ENCODE data around the gene BRWD1.
"Not testable (repeated sequence)": the region's sequence is repeated elsewhere in the genome, so short reads cannot be mapped to it uniquely, and the experiment has no call there.

BRWD1 gene

DNA sequence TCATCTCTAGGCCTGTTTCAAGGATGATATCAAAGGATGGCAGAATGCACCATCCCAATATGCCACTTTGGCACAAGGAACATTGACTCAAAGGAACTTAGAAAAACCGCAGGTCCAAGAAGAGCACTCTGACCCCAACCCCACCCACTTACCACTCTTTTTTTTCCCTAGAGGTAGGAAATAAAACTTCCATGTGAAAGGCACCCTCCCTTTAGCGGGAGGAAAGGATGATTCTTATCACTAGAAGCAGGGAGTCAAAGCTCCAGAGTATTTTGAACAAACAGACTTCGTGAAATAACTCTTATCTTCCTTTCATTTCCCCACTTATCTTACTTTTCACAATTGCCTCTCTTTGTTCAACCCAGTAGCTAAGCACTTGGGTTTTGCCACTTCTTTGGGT, 152.4 kb downstream of the BRWD1 start:
- TF ChIP-seq, protein P1, sequence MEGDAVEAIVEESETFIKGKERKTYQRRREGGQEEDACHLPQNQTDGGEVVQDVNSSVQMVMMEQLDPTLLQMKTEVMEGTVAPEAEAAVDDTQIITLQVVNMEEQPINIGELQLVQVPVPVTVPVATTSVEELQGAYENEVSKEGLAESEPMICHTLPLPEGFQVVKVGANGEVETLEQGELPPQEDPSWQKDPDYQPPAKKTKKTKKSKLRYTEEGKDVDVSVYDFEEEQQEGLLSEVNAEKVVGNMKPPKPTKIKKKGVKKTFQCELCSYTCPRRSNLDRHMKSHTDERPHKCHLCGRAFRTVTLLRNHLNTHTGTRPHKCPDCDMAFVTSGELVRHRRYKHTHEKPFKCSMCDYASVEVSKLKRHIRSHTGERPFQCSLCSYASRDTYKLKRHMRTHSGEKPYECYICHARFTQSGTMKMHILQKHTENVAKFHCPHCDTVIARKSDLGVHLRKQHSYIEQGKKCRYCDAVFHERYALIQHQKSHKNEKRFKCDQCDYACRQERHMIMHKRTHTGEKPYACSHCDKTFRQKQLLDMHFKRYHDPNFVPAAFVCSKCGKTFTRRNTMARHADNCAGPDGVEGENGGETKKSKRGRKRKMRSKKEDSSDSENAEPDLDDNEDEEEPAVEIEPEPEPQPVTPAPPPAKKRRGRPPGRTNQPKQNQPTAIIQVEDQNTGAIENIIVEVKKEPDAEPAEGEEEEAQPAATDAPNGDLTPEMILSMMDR (IDR thresholded peaks at IDR 0.05; ENCODE audit: borderline replicate concordance, insufficient read depth, low read depth, low read length): no peak
- no peak overlapping the region for H3K4me3 ChIP-seq (ENCODE audit: low read depth, low read length)

DNA sequence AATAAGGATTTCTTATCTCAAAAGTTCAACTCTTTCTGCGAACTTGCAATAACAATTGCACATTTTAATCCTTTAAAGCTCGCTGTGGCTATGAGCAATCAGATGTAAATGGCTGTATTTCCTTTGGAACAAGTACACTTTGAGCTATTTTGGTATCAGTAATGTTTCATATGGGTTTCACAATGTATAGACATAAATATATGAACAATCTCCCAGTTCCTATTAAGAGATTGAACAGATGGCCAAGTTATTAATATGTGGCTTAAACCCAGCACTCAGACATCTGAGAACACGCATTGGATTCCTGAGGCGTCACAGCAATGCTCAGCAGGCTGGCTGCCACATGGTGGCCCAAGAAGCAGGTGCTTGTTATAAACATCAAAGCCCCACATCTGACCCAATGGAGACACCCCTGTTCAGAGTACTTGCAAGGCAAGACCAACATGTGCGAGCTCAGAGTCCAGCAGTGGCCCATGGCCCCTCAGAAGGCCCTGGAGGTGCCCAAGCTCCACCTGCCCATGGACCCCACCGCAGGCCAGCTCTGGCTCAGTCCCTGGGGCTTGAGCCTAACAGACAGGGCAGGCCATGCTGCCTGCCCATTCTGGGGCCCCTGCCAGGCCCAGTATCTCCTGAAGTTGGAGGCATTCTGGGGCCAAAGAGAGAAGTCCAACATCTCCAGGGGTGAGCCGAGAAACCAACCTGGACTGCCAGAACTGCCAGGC, 153.9 kb downstream of the BRWD1 start:
- no peak overlapping the region for H3K4me3 ChIP-seq (ENCODE audit: low read depth, low read length)
- TF ChIP-seq, protein P1 (IDR thresholded peaks at IDR 0.05; ENCODE audit: borderline replicate concordance, insufficient read depth, low read depth, low read length): no peak

DNA sequence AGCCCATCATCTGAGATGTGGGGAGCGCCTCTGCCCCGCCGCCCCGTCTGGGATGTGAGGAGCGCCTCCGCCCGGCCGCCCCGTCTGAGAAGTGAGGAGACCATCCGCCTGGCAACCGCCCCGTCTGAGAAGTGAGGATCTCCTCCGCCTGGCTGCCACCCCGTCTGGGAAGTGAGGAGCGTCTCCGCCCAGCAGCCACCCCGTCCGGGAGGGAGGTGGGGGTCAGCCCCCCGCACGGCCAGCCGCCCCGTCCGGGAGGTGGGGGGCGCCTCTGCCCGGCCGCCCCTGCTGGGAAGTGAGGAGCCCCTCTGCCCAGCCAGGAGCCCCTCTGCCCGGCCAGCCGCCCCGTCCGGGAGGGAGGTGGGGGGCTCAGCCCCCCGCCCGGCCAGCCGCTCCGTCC, 156.2 kb downstream of the BRWD1 start:
- not testable (repeated sequence) for H3K4me3 ChIP-seq (ENCODE audit: low read depth, low read length)

DNA sequence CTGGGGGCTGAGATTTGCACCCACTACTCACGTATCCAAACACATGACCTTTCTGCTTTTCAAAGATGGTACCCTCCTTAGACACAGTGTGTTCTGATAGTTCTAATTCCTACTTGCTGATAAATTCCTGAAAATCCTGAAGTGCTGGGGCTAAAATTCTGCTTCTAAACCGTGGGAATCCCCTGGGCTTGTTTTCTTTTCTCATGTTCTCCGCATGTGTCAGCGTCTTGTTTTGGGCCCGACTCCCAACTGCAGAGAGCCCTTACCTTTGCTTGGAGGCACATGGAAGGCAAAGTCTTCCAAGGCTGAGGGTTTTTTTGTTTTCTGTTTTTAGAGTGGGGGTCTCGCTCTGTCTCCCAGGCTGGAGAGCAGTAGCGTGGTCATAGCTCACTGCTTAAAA, 157.4 kb downstream of the BRWD1 start:
- TF ChIP-seq, protein P1 (IDR thresholded peaks at IDR 0.05; ENCODE audit: borderline replicate concordance, insufficient read depth, low read depth, low read length): no peak
- H3K4me3 ChIP-seq (ENCODE audit: low read depth, low read length): no peak overlapping the region

DNA sequence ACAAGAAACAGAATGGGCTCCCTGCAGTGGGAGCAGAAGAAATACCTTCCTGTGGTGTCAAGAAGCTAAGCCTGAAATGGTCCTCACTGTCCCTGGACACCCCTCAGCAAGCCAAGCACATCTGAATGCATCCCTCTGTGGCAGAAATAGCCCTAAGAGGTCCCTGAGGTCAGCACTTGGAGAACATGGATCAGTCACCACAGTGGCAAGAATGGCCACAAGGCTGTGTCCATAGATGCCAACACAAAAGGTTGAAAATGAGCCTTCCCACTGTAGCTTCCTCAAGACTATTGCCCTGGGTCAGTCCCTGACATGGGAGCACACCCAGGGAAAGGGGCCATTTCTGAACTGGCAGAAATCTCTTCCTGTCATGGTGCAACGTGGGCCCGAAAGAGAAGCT, 157.9 kb downstream of the BRWD1 start:
- TF ChIP-seq, protein P1 (IDR thresholded peaks at IDR 0.05; ENCODE audit: borderline replicate concordance, insufficient read depth, low read depth, low read length): no peak
- H3K4me3 ChIP-seq (ENCODE audit: low read depth, low read length): no peak overlapping the region

DNA sequence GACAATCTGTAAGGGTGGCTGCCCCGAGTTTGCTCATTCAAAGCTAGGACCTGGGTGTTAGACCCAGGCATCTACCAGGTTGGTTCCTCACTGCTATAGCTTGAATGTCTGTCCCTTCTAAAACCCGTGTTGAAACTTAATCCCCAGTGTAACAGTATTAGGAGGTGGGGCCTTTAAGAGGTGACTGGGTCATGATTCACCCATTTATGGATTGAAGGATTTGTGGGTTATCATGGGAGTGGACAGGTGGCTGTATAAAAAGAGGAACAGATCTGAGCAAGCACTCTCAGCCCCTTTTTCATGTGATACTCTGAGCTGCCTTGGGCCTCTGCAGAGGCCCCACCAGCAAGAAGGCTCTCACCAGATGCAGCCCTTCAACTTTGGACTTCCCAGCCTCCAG, 159.6 kb downstream of the BRWD1 start:
- H3K4me3 ChIP-seq (ENCODE audit: low read depth, low read length): no peak overlapping the region
- TF ChIP-seq, protein P1 (IDR thresholded peaks at IDR 0.05; ENCODE audit: borderline replicate concordance, insufficient read depth, low read depth, low read length): no peak

DNA sequence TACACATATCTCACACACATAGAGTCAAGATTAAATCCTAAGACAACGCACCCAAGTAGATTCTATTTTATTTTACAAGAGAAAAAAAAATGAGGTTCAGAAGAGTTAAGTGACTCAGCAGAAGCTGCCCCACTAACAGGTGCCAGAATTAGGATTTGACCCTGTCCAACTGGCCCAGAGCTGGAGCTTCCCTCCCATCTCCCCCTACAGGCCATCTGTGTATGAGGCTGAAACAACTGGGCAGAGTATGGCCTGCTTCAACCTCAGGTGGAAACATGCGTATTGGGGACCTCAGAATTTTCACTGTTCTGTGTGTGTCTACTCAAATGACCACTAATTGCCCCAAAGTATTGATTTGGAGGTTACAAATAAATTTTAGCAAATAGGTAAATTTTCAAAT, 160.1 kb downstream of the BRWD1 start:
- TF ChIP-seq, protein P1 (IDR thresholded peaks at IDR 0.05; ENCODE audit: borderline replicate concordance, insufficient read depth, low read depth, low read length): peak; percentile 49; the same call in 1 of the 2 replicates
- H3K4me3 ChIP-seq (ENCODE audit: low read depth, low read length): no peak overlapping the region
